ENCODE measurements around the gene NDST3.

GRCh38 chr4:118167306-118167705, 133.0 kb downstream of the NDST3 start:
- TF ChIP-seq CTCF (IDR thresholded peaks at IDR 0.05; ENCODE audit: borderline replicate concordance, extremely low read depth, low read length, poor library complexity, severe bottlenecking), result no peak
- TF ChIP-seq EZH2 (IDR thresholded peaks at IDR 0.05; ENCODE audit: borderline replicate concordance, low read depth, low read length, severe bottlenecking), result no peak

All from DND-41 (cell line).